Measurements from ENCODE around the gene LHX2. TPM values are rescaled to one million over a fixed set of nuclear protein-coding genes. Genes with fewer than 3 reads are reported as not detected.
"Not testable (repeated sequence)": the region's sequence is repeated elsewhere in the genome, so short reads cannot be mapped to it uniquely, and the experiment has no call there.

Gene LHX2, protein sequence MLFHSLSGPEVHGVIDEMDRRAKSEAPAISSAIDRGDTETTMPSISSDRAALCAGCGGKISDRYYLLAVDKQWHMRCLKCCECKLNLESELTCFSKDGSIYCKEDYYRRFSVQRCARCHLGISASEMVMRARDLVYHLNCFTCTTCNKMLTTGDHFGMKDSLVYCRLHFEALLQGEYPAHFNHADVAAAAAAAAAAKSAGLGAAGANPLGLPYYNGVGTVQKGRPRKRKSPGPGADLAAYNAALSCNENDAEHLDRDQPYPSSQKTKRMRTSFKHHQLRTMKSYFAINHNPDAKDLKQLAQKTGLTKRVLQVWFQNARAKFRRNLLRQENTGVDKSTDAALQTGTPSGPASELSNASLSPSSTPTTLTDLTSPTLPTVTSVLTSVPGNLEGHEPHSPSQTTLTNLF
- 2.0 TPM for polyA plus RNA-seq (ENCODE audit: insufficient read length)

DNA sequence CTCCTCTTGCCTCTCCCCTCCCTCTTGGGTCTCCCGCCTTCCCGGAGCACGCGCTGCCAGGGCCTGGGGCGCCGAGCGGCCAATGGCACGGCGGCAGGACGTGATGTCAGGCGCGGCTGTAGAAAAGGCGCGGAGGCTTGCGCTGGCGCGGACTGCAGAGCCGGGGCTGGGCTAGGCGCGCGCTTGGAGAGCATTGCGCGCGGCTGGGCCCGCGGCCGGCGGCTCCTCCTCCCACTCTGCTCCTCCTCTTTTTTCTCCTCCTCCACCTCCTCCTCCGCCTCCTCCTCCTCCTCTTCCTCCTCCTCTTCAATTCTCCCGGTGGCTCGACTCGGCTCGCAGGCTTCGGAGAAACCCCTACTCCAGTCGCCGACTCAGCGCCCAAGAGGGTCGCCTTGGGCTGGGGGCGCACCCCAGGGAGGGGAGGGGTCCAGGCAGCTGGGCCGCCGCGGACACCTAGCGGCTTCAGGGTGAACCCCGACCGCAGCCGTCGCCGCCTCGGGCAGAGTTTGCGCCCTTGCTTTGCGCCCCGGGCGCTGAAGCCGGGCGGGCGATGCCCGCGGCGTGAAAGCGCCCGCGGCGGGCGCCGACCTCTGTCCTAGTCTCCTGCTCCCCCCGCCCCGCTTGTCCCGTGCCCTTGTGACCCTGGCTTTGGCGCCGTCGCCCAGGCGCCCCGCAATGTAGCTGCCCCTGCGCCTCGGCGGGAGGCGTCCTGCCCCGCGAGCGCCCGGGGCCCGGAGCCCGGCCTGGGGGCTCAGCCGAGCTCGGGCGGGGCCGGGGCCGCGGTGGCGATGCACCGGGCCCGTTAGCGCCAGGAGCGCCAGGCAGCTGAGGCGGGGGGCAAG, at the start of gene LHX2:
Gene LHX2 (plus strand): TSS at position 309 of the 842 bp plus-strand sequence. CDS start 581 bp downstream, outside the sequence.
- peak; percentile 78 for DNase-seq

DNA sequence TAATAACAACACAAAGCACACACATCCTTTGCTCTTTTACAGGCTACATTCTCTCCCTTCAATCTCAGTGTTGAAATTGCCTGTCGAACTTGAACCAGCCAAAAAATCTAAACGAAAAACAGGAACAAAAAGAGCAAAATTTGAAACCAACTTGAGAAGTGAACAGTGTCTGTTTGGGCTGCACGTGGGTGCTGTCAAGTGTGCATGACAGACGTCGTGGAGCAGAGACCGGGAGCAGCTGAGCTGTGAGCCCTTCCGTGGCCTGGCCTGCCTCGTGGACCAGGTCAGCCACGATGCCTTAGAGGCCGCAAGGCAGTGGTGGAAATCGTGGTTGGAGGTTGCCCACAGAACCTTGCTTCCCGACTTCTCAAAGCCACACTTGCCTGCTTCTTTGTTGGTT, 46.8 kb upstream of the LHX2 start:
- no peak for DNase-seq

DNA sequence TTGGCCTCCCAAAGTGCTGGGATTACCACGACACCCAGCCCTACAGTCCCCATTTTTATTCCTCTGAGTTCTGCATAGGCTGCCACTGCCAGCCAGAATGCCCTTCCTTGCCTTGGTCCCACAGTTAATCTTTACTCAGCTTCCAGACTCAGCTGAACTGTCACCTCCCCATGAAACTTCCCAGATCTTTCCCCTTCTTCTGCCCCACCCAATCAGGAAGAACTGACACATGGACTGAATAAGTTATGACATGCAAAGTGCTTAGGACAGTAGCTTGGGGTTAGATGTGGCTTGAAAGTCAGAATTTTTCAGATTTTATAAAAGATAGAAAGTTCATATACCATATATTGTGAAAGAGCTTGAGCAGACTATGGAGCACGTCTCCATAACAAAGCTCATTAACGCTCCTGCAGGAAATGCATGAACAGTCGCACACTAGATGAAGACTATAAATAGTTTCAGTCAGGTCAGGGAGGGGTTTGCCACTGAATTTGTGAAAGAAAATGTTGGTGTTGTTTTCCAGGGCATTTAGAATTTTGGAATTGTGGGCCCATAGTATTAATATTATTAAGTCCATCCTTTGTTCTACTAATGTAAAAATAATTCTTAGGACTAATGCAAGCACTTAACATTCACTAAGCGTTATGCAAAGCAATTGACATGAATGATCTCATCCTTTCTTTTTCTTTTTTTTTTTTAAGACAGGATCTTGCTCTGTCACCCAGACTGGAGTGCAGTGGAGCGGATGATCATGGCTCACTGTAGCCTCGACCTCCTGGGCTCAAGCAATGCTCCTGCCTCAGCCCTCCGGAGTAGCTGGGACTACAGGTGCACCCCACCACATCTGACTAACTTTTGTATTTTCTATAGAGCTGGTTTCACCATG, 45.5 kb upstream of the LHX2 start:
- no peak for DNase-seq

DNA sequence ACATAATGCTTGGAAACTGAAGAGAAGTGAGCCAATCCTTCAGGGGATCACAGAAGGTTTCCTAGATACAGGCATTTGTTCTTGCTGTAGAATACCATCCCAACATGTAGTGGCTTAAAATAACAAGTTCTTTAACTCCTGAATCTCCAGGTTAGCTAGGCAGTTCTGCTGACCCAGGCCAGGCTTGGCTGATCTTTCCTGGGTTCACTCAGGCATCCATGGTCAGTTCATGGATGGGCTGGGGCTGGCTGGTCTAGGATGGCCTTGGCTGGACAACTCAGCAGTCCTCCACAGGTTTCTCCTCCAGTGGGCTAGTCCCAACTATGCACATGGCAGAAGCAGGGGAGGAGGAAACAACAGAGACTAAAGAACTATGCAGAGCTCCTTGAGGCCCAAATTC, 44.2 kb upstream of the LHX2 start:
- DNase-seq: no peak

DNA sequence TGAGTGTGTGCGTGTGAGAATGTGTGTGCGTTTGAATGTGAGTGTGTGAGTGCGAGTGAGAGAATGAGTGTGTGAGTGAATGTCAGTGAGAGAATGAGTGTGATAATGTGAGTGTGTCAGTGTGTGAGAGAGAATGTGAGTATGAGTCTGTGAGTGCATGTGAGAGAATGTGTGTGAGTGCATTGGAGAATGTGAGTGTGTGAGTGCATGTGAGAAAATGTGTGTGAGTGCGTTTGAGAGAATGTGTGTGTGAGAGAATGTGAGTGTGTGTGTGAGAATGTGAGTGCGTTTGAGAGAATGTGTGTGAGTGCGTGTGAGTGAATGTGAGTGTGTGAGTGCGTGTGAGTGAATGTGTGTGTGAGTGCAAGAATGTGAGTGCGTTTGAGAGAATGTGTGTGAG, 39.0 kb upstream of the LHX2 start:
- DNase-seq: no peak

DNA sequence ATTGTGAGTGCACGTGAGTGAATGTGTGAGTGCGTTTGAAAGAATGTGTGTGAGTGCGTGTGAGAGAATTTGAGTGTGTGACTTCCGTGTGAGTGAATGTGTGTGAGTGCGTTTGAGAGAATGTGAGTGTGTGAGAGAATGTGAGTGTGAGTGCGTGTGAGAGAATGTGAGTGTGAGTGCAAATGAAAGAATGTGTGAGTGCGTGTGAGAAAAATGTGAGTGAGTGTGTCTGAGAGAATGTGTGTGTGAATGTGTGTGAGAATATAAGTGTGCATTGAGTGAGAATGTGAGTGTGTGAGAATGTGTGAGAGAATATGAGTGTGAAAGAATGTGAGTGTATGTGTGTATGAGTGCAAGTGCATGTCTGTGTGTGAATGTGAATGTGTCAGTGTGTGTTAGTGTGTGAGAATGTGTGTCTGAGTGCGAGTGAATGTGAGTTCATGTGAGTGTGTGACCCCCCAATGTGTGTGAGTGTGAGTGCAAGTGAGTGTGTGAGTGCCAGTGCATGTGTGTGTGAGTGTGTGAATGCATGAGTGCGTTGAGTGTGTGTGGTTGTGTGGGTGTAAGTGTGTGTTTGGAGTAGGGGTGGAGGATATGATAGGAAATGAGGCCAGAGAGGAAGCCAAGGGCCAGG, 37.9 kb upstream of the LHX2 start:
- no peak for DNase-seq

DNA sequence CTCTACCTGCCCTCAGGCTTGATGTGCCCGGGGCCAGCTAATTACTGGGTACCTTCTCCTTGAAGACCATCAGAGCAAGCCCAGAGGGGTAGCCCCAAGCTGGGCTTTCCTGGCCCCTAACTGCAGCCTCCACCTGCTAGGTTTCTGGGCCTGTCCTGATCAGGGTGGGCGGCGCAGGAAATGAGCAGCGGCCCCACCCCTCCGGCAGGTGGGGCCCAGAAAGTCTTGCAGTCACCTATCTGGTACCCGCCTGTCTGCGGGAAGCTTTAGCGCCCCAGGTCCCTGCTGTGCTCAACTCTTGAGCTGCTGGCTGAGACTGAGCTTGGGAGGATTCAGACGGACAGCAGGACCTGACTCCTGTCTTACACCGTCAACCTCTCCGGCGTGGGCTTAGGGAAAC, 37.1 kb upstream of the LHX2 start:
- DNase-seq: no peak

DNA sequence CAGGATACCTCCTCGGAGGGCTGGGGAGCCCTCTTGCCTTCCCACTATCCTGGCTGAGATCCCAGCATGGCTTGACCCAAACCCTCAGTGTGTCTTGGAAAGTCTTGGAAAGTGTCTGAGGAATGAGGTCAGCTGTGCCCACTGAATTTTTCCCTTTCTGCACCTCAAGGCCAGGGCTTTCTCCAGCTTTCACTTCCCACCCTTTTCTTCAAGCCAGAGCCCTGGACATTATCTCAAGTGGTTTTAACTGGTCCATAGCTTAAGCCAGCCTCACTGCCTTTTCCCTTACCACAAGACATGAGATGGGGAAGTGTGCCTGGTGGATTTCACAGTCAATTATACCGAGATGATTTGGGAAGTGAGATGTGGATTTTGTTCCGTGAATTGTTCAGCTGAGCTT, 35.7 kb upstream of the LHX2 start:
- no peak for DNase-seq

DNA sequence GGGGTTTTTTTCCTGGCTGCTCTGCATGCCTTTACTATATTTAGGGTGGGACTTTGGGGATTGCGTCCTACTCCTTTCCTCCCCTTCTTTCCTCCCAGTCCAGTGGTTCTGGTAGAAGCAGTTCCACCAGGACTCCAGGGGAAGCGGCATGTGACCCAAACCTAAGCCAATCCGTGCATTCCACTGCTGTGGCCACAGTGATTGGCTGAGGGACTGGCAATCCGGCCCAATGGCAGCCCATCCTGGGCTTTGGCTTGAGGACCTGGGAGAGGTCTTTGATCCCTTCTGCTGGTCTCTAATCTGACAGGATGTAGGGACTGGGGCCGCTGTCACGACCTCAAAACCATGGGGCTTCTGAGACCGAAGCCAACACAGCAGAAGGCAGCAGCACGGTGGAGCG, 35.0 kb upstream of the LHX2 start:
- not testable (repeated sequence) for DNase-seq

DNA sequence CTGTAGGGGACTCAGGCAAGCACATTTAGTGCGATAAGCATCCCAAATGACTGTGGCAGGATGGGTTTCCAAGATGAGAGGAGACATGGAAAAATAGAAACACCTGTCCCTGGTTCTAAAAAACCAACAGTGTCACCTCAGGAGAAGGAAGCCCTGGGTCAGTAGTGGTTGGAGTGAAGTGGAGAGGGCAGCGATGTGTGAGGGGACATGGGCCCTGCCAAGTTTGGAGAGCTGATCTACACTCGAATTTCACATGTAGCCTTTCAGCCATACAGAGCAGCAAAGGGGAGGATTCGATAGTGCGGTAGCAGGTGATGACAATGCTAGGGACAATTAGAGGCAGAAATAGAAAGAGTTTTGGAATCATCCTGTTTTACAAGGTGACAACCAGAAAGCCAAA, 32.6 kb upstream of the LHX2 start:
- DNase-seq: no peak

DNA sequence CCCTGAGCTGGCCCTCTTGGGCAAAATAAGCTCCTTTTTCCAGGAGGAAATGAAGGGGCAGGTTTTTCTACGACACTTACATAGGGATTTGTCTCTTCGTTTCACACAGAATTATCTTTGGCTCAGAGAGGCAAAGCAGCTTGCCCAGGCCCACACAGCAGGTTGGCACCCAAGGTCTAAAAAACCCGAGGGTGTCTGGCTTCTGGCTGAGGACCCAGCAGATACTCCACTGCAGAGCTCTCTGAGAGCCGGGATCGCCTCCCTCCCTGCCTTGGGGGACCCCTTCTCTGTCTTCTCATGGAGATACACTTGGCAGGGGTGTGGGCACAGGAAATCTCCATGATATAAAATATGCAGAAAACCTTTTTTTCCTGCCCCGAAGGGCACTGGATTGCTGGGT, 29.0 kb upstream of the LHX2 start:
- no peak for DNase-seq

DNA sequence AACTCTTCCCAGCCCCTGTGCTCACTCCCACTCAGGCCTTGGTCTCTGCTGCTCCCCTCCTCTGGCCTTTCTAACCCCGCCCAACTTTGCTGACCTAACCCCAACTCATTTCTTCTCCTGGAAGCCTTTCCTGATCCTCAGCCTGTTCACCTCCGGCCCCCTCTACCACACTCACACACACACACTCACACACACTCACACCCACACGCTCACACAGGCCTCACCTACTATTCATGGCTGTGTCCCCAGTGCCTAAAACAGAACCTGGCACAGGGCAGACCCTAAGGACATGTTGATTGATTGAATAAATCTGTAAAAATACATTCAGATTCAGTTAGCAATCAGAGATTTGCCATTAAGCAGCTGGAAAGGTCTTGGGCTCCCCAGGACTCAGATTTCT, 28.5 kb upstream of the LHX2 start:
- DNase-seq: no peak

DNA sequence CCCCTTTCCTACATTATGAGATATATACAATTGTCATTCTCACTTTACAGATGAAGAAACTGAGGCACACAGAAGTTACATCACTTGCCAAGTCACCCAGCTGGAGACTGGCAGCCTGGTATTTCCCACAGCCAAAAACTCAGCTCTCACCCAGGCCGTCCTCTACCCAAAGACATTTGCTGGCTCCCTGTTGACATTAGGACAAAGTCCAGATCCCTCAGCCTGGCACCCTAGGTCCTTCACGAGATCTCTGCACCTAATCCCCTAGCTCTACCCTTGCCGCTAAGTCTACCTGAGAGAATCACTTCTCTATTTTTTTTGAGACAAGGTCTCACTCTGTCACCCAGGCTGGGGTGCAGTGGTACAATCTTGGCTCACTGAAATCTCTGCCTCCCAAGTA, 26.8 kb upstream of the LHX2 start:
- DNase-seq: no peak

DNA sequence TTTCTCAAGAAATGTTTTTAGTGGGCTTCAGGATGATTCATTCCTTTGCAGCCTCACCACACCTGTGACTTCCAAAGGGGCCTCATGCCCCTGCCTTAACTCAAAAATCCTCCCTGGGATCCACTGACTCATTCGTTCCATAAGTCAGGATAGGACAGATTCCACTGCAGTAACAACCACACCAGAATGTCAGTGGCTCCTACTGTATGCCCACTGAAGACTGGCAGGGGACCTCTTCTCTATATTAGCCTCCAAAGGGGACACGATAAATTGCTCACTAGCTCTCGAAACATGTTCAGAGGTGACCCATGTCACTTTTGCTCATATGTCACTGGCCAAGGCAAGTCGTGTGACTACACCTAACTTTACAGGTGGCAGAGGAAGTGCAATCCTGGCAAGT, 25.7 kb upstream of the LHX2 start:
- no peak for DNase-seq

DNA sequence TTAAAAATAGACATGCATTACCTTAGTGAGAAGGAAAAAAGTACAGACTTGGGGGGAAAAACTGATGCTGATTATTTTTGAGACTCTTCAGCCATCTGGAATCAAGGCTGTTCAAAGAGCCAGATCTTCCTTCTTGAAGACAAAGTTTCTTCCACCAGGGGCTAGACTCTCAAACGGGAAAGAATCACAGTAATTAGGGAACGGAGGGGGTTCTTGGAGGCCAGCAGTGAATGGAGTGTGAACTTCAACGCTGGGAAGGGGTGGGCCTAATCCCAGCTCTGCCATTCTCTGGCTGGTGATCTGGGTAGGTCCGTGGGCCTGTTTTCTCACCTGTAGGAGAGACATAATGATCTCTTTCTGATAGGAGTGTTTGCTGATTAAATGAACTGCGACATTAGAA, 21.1 kb upstream of the LHX2 start:
- DNase-seq: no peak

DNA sequence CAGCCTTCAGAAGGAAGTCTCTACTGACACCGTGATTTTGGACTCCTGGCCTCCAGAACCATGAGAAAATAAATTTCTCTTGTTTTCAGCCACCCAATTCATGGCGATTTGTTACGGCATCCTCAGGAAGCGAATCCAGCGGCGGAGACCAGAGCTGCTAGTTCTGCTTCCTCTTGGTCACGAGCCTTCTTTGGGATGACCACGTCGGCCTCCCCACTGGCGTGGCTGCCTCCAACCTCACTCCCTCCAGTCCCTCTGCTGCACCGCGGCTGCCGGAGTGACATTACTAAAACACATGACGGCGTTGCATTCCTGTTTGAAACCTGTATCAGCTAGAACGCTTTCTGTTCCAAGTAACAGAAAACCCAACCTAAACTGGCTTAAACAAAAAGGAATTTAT, 18.9 kb upstream of the LHX2 start:
- DNase-seq: not testable (repeated sequence)

DNA sequence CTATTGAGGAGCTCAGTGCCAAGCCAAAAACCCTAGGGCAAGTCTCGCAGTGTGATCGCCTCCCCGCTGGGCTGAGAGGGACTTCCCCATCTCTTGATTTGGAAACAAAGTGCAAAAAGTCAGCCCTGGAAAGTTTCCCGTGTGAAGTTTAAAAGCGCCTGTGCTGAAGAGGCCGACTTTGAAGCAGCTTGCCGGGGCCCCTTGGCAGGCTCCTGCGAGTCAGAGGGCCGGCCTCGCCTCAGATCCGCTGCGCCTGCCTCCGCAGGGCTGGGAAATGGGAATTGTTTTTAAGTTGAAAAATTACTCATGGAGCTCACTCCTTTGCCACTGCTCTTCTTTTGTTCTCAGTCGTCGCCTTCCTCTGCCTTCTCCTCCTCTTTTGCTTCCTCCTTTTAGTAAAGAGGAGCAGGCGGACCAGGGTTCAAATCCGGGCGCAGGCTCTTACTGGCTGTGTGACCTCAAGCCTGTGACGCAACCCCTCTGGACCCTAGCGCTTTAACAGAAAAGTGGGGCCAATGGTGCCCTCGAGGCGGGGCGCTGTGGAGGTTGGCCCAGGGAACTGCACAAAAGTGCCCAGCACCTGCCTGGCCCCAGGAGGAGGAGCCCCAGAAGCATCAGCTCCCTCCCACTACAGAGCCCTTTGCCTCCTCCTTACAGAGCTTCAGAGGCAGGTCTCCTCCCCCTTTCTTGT, 14.7 kb upstream of the LHX2 start:
- DNase-seq: no peak

DNA sequence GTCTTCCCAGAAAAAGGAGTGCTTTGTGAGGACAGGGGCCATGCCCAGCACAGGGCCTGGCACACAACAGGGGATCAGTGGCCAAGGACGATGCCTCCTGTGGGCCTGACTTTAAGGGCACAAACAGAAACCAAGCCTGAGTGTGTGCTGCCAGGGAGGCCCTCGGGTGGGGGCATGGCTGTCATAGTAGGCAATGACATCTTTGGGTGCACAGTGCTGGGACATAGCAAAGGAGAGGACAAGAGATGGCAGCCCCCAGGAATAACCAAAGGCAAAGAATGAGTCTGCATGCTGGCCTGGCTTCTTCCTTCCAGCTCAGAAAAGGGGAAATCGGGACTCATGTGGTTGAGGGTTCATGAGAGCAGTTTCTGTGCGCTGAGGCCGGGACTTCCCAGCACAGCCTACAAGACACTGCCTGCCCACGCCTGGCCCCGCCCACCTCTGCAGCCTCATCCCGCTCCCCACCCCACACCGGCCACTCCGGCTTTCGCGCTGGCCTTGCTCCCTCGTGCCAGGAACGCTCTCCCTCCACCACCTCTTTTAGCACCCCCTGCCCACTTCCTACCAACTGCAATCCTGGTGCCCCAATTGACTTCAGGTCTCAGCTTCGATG, 13.8 kb upstream of the LHX2 start:
- DNase-seq: no peak

DNA sequence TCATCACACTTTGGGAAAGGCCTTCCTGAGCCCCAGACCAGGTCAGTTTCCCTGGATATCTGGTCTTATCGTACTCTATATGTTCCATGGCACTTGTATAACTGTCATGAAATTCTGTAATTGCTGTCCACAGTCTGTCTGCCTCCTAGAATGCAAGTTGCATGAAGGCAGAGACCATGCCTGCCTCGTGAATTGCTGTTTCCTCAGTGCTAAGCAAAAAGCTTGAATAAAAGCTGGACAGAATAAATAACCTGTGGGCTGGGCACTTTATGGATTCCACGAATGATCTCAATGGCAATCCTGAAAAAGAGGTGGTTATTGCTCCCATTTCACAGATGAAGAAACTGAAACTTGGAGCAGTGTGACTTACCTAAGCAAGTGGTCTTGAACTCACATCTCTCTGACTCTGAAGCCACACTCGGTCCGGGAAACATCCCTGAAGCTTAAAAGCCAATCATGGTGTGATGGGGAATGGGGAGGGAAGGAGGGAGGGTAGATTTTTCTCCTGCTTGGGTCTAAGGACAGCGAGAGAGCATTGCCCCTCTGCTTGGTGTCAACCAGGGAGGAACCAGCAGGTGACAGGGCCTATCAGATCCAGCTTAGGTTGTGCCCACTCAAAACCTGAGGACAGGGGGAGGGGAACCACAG, 13.2 kb upstream of the LHX2 start:
- no peak for DNase-seq

DNA sequence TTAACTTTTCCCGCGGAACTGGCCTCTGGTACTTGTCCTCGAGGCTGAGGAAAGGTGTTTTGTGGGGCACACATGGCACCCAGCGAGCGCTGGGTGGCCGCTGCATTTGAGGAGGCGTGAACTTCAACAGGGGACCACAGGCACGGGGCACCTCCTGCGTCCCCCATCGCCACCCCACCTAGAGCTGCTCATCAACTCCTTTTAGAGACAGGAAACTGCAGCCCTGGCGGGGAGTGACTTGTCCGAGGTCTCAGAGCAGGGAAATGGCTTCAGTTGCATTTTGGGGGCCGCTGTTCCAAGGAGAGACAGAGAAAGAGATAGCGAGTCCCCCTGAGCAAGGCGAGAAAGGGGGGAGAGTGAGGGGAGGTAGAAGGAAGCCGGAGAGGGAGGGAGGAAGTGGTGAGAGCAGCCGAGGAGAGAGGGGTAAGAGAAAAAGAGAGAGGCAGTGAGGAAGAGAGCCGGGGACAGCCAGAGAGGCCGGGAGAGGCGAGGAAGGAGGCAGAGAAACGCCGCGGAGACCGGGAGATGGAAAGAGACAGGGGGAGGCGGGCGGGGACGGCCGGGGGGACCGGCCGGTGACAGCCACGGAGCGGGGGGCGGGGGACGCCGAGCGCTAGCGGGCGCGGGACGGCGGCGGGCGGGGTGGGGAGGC, 12.5 kb upstream of the LHX2 start:
- DNase-seq: no peak
